NCI-H82 treated with DMSO at 0.1 percent for 48 hours (cell line): ENCODE results near the gene VRTN.

Experiments
- DNase-seq: peaks from one replicate; lab custom pipeline; 2025; ENCODE audit not compliant: unreplicated experiment; lab: John Stamatoyannopoulos, UW

VRTN gene

GRCh38 chr14:74392616-74393570 is 44.6 kb downstream of the VRTN start:
- DNase-seq = no peak

DNA sequence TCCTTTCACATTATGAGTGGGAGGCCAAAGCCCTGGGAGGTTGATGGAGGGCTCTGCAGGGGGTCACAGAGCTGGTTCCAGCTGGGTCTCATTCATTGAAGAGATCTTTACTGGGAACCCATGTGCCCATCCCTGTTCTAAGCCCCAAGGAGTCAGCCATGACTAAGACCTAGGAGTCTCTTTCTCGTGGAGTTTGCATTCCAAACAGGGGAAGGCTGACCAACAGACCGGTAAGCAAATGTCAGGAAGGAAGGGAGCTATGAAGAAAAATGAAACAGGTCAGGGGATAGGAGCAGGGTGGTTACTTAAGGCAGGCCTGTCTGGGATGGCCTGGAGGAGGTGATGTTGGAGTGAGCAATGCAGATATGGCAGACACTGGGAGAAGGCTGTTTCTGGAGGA is 46.3 kb downstream of the VRTN start:
- no peak for DNase-seq

DNA sequence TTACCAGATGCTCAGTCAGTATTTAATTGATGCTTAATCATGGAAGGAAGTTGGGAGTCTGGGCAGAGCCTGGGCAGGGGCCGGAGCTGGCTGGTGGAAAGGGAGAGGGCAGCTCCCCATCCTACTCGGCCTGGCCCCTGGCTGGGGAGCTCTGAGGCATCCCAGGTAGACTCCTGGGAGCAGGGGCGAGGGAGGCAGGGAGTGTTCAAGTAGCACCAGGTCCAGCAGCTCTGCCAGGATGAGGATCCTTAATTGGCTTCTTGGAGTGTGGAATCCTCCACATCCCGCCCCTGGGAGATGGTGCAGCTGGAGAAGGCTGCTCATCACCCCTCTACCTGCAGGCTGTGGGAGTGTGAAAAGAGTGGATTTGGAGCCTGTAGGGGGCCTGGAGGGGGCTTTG is 46.8 kb downstream of the VRTN start:
- DNase-seq = no peak

DNA sequence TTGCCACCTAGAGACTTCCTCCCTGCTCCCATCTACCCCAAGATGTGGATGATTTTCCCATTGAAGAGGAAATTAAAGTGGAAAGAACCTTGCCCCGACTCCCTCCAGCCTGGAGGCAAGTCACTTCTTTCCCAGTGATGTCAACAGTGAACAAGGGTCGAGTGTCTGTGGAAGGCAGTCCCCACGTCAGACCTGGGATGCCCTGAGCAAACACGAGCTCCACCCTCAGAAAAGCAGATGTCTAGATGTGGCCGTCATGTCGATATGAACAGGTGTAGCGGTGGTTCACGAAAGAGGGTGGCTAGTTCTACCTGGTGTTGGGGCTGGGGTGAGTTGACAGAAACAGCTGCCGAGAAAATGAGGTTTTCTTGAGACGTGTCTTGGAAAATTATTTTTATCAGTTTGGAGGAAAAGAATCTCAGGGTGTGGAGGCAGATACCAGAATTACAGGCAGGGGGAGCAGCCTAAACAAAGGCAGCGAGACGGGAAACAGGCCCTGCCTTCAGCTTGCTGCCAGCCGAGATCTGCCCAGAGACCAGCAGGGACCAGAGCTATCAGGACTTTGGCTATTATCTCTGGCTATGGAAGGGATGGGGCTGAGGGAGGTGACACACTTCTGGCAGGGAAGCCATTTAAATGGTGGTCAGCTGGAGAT is 51.9 kb downstream of the VRTN start:
- no peak for DNase-seq

- DNase-seq = no peak
Measured at GRCh38 chr14:74400919-74401503, 52.7 kb downstream of the VRTN start.

DNA sequence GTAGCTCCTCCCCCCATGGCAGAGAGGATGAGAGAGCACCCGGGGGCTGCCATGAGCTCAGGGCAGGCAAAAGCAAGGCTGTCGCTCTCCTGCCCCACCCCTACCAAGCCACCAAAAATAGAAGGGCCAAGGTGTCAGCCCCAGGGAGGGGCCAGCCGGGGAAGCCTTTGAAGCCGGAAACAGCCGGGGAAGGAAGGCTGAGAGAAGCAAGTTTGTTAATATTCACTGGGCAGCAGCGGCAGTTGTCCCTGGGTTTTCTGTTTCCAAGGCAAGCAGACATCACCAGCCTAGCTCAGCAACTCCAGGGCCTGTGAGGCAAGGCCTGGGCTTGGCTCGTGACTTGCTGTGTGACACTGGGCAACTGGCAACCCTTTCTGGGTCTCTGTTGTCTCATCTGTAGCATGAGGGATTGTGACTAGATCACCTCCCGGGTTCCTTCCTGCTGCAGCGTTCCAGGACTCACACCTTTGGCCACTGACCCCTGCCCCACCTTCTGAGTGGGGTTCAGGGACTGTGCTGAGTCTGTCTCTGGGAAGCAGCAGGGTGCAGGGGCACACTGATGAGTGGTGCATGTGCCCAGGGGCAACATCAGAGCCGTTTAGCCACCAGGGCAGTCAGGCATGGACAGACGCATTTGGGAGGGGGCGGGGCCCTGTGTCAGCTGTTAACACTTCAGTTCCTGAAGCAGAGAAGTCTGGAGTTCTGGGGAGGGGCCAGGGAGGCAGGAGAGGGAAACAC is 53.4 kb downstream of the VRTN start:
- DNase-seq = no peak

GRCh38 chr14:74402401-74403251 is 54.4 kb downstream of the VRTN start:
- no peak for DNase-seq

GRCh38 chr14:74403619-74404417 is 55.5 kb downstream of the VRTN start:
- no peak for DNase-seq

DNA sequence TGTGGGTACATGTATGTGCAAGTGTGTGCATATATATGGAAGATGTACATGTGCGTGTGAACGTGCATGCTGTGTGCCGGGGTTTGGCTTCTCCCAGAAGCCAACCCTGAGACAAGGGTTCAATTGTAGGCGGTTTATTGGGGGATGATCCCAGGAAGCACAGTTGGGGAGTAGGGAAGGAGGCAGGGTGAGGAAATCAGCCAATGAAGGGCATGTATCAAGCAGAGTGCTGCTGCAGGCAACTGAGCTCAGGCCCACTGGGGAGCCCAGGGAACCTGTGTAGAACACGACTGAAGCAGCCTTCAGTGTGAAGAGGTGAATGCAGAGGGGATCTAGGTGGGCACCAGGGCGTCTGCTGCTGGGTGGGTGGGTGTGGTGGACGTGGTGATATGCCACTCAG is 56.2 kb downstream of the VRTN start:
- DNase-seq = no peak

DNA sequence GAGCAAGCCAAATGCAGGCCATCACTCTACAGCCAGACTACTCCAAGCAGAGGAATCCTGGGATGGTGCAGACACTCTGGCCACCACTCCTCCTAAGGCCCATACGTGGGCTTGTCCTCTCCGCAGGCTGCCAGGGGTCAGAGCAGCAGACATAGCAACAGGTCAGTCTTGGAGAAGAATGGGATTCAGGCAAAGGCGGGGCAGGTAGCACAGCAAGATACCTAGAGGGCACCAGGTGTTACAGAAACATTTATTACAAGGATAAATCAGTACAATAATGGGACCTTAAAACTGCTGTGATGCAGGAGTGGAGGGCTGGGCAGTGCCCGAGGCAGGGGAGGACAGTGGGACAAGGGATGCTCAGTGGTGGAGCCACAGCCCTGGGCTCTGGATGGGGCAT is 57.4 kb downstream of the VRTN start:
- no peak for DNase-seq

DNA sequence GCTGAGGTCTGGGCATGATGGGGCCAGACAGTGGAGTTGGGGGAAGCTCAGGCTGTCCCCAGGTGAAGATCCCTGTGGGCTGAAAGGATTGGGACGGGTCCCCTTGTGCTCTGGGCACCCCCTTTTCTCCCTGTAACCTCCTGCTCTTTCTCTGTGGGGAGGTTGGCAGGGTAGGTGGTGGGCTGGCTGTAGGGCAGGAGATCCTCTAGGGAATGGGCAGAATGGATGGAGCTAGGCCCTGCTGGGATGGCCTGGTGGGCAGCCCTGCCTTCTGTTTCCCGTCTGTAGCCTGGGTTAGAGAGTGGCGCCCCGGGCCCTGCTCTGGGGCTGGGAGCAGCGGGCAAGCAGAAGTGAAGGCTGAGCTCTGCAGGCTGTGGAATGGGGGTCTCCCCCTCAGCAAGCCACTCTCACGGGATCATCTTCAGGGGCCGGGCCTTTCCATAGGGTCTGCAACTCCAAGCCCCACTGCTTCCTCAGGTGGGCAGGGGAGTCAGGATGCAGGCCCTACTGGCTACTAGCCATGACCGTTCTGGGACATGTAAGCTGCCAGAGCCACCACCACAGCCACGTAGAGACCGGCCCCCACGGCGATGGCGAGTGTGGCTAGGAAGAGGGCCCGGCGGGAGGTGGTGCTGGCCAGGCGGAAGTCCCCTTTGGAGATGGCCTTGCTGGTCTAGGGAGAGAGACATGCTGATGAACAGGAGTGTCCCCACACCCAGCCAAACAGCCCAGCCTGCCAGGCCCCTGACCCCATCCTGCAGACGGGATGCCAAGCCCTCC is 58.9 kb downstream of the VRTN start:
- no peak for DNase-seq

GRCh38 chr14:74407801-74408154 is 59.5 kb downstream of the VRTN start:
- DNase-seq = no peak

GRCh38 chr14:74408870-74409269 is 60.6 kb downstream of the VRTN start:
- no peak for DNase-seq

DNA sequence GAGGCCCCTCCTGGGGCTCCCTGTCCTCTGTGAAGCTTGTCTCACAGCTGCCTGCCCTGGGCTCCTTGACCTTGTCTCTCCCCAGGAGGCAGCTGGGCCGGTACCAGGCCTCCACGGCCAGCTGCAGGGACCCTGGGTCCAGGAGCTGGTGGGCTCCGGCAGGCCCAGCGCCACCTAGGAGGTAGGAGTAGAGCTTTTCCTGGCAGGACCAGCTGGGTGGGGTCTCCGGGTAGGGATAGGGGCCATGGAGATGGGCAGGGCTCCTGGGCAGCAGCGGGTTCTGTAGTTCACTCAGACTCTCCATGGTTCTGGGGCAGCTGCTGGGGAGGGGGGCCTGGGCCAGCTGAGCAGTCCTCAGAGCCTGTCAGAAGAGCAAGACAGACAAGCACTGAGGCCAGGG is 61.2 kb downstream of the VRTN start:
- no peak for DNase-seq
